A673 (cell line): ENCODE data around the gene UCK1.

Experiments
- CTCF ChIP-seq: fragments of 300-800, 200-600 bp; sonication (generic); conservative IDR thresholded peaks from 2 replicates; pipeline ENCODE4 v1.5.1; 2017; ENCODE audit warnings: low read depth, mild to moderate bottlenecking, antibody characterized with exemption, low read length, moderate library complexity, mixed read lengths
- EZH2 ChIP-seq: fragments of 200-600 bp; sonication (generic); IDR thresholded peaks from 2 replicates; pipeline ENCODE4 v1.6.1; 2017; ENCODE audit warnings: borderline replicate concordance, low read depth, mild to moderate bottlenecking, mixed read lengths, antibody characterized with exemption, low read length; ENCODE audit not compliant: poor library complexity, severe bottlenecking

- TF ChIP-seq CTCF (no peak), EZH2 (no peak)
Measured at GRCh38 chr9:131555841-131556673, 25.0 kb upstream of the UCK1 start.
